GM18526 (cell line): ENCODE data around the gene DDX56.

Experiments used
- POLR2A ChIP-seq: IDR thresholded peaks from 3 replicates; pipeline ENCODE4 v1.6.1; 2011; ENCODE audit not compliant: insufficient read length; ENCODE audit errors: extremely low read depth

Gene DDX56

GRCh38 chr7:44569959-44570358 lies 3.7 kb downstream of the DDX56 start:
- no peak for TF ChIP-seq POLR2A

- no peak for TF ChIP-seq POLR2A
Observed at GRCh38 chr7:44568771-44569560, 4.7 kb downstream of the DDX56 start.

- TF ChIP-seq POLR2A = no peak
Observed at GRCh38 chr7:44567884-44568283, 5.8 kb downstream of the DDX56 start.

- TF ChIP-seq POLR2A = no peak
Observed at GRCh38 chr7:44566680-44567079, 7.0 kb downstream of the DDX56 start.

GRCh38 chr7:44565795-44566559 lies 7.7 kb downstream of the DDX56 start:
- TF ChIP-seq POLR2A = no peak

- no peak for TF ChIP-seq POLR2A
Observed at GRCh38 chr7:44565097-44565794, 8.5 kb downstream of the DDX56 start.

GRCh38 chr7:44564606-44565005 lies 9.1 kb downstream of the DDX56 start:
- no peak for TF ChIP-seq POLR2A

- no peak for TF ChIP-seq POLR2A
Observed at GRCh38 chr7:44563171-44563679, 10.5 kb downstream of the DDX56 start.

- no peak for TF ChIP-seq POLR2A
Observed at GRCh38 chr7:44561962-44562621, 11.6 kb downstream of the DDX56 start.

- no peak for TF ChIP-seq POLR2A
Observed at GRCh38 chr7:44561481-44561880, 12.2 kb downstream of the DDX56 start.

GRCh38 chr7:44559485-44559884 lies 14.2 kb downstream of the DDX56 start:
- TF ChIP-seq POLR2A = no peak

GRCh38 chr7:44557485-44557884 lies 16.2 kb downstream of the DDX56 start:
- TF ChIP-seq POLR2A = no peak

GRCh38 chr7:44555350-44555749 lies 18.4 kb downstream of the DDX56 start:
- no peak for TF ChIP-seq POLR2A

GRCh38 chr7:44549457-44549856 lies 24.3 kb downstream of the DDX56 start:
- no peak for TF ChIP-seq POLR2A

GRCh38 chr7:44548893-44549292 lies 24.8 kb downstream of the DDX56 start:
- no peak for TF ChIP-seq POLR2A
